ENCODE data around the gene ZNF865. TPM values are rescaled to one million over a fixed set of nuclear protein-coding genes. Genes with fewer than 3 reads are reported as not detected.

The ZNF865 gene
- total and polyA plus RNA-seq, 2 of the 8 experiments (the other 6 are each of a cell fraction or from before 2014, with no cell fraction given): 3.5 to 13.6 TPM

GRCh38 chr19:55623561-55623960 is 18.1 kb downstream of the ZNF865 start:
- POLR2A ChIA-PET (ENCODE audit: partially characterized antibody): interaction anchor here (1.0 to 6.8 kb wide), 7 partner anchors 10 to 171 kb away, joined by 3 to 32 read pairs (median 6); partner anchors contain the start of genes CCDC106, ZNF581 and ZNF865
- Histone ChIP-seq H3K4me3 (ENCODE audit: extremely low read depth in 1 of 4, insufficient read depth in 2 of 4, low read depth in 3 of 4, low read length in 4 of 4) (peak overlapping the region; percentile 25 to 95 (median 59); a peak in 7 of 8 replicates), H3K4ac (replicated peaks; ENCODE audit: insufficient read length, low read depth, low read length) (no peak overlapping the region), H3K14ac (ENCODE audit: insufficient read length) (no peak overlapping the region), H2AFZ (ENCODE audit: low read length) (no peak overlapping the region), H3K79me2 (ENCODE audit: control insufficient read depth in 1 of 2, insufficient read depth in 2 of 2, low read length in 2 of 2) (no peaks in the 10 kb centered on the region), H3K9ac (replicated peaks in 1 of 4; ENCODE audit: extremely low read depth in 1 of 4, low read depth in 3 of 4, low read length in 3 of 4) (no peak overlapping the region), H3K23ac (ENCODE audit: insufficient read length) (no peak overlapping the region), H3K23me2 (ENCODE audit: low read depth, low read length) (no peaks in the 10 kb centered on the region), H3K18ac (ENCODE audit: extremely low read depth, low read length) (no peak overlapping the region), H4K20me1 (replicated peaks in 1 of 2; ENCODE audit: control insufficient read depth in 1 of 2, insufficient read depth in 2 of 2, low read length in 2 of 2) (peaks cover 1 to 5% of the 10 kb centered on the region in 2 experiments), H3K27me3 (replicated peaks in 1 of 4; ENCODE audit: control insufficient read depth in 3 of 4, extremely low read depth in 1 of 4, insufficient read depth in 3 of 4, low read length in 3 of 4) (no peaks in the 10 kb centered on the region), H2AK5ac (ENCODE audit: low read depth, low read length) (no peak overlapping the region), H2BK20ac (ENCODE audit: low read length) (no peak overlapping the region), H4K5ac (ENCODE audit: insufficient read length, low read depth, low read length) (no peak overlapping the region), H3K27ac (ENCODE audit: low read depth, low read length) (no peak overlapping the region), H2BK12ac (ENCODE audit: low read depth, low read length) (no peak overlapping the region), H3K4me1 (replicated peaks in 1 of 4; ENCODE audit: control insufficient read depth in 3 of 4, insufficient read depth in 4 of 4, low read length in 3 of 4) (peaks cover 0 to 3% (median 0%) of the 10 kb centered on the region in 4 experiments; a peak in 3 of 7 replicates), H2BK15ac (ENCODE audit: low read length) (no peak overlapping the region), H2BK5ac (ENCODE audit: low read depth, low read length) (no peak overlapping the region), H3K9me3 (ENCODE audit: insufficient read depth in 2 of 2, low read depth in 1 of 2, low read length in 1 of 2) (no peaks in the 10 kb centered on the region), H2BK120ac (replicated peaks; ENCODE audit: low read depth, low read length) (no peak overlapping the region), H3K79me1 (ENCODE audit: low read depth, low read length) (no peaks in the 10 kb centered on the region), H3K56ac (replicated peaks; ENCODE audit: insufficient read length, low read depth, low read length) (no peak overlapping the region), H4K91ac (replicated peaks; ENCODE audit: insufficient read length, low read length) (no peak overlapping the region), H3K4me2 (ENCODE audit: insufficient read depth in 1 of 2, low read depth in 2 of 2, low read length in 2 of 2) (peak overlapping the region; percentile 29 to 50; a peak in 1 of 4 replicates), H4K8ac (ENCODE audit: extremely low read depth, insufficient read depth, low read length) (no peak overlapping the region), H3K36me3 (ENCODE audit: control insufficient read depth in 2 of 4, insufficient read depth in 4 of 4, low read length in 3 of 4) (peaks cover 0 to 11% (median 1%) of the 10 kb centered on the region in 4 experiments; a peak in 4 of 8 replicates)
- FAIRE-seq (no peak), DNase-seq (ENCODE audit: low read depth in 1 of 2, low spot score in 2 of 2) (no peak)
- 91% methylated on average over 7 of the region's 7 CpGs; no CpG with 5 or more reads in 1 of the 2 experiments for WGBS, 2 experiments (ENCODE audit: extremely low coverage in 1 of 2, insufficient coverage in 1 of 2, insufficient read length in 1 of 2, insufficient replicate concordance in 2 of 2, low coverage in 1 of 2, low lambda C conversion rate in 2 of 2, missing lambda C conversion rate in 1 of 2)
- CTCF ChIA-PET (ENCODE audit: partially characterized antibody): interaction anchor here (0.8 to 8.0 kb wide), 3 partner anchors 9 to 29 kb away, joined by 3 to 38 read pairs (median 9); partner anchors contain the start of gene ZNF865
- no peak for TF ChIP-seq KDM4A (IDR thresholded peaks at IDR 0.05; ENCODE audit: low read depth, low read length, severe bottlenecking)
- no peak for TF ChIP-seq TAF1 (IDR thresholded peaks at IDR 0.05; ENCODE audit: low read depth, low read length)
- TF ChIP-seq TEAD4 (IDR thresholded peaks at IDR 0.05; ENCODE audit: low read depth, low read length): no peak
- TF ChIP-seq JUN (IDR thresholded peaks at IDR 0.05; ENCODE audit: low read depth, low read length): no peak
- TF ChIP-seq CBX5 (IDR thresholded peaks at IDR 0.05; ENCODE audit: low read depth, low read length): no peak
- no peak for TF ChIP-seq PHF8 (conservative IDR thresholded peaks at IDR 0.05; ENCODE audit: low read depth, low read length)
- no peak for TF ChIP-seq POLR2A (IDR thresholded peaks at IDR 0.05; ENCODE audit: control extremely low read depth in 1 of 2, low read depth in 2 of 2, low read length in 2 of 2)
- no peak for TF ChIP-seq MAFK (IDR thresholded peaks at IDR 0.05; ENCODE audit: low read depth, low read length)
- no peak for TF ChIP-seq EP300 (IDR thresholded peaks at IDR 0.05; ENCODE audit: borderline replicate concordance in 1 of 2, low read depth in 2 of 2, low read length in 2 of 2)
- TF ChIP-seq RNF2 (IDR thresholded peaks at IDR 0.05; ENCODE audit: borderline replicate concordance, low read depth, low read length, missing control alignments, poor library complexity, severe bottlenecking): no peak
- TF ChIP-seq CHD1 (IDR thresholded peaks at IDR 0.05; ENCODE audit: low read depth, low read length): no peak
- no peak for TF ChIP-seq YY1 (IDR thresholded peaks at IDR 0.05; ENCODE audit: low read depth, low read length)
- no peak for TF ChIP-seq NRF1 (IDR thresholded peaks at IDR 0.05; ENCODE audit: low read depth, low read length)
- TF ChIP-seq GABPA (IDR thresholded peaks at IDR 0.05; ENCODE audit: borderline replicate concordance, insufficient read depth, low read length): no peak

Data from H1 (cell line).